ENCODE measurements around the gene FSTL5. TPM values are rescaled to one million over a fixed set of nuclear protein-coding genes. Genes with fewer than 3 reads are reported as not detected.

Gene FSTL5
- total and polyA plus RNA-seq, 2 of the 8 experiments (the other 6 are each of a cell fraction or from before 2014, with no cell fraction given), result 0.09 to 0.32 TPM

GRCh38 chr4:161486461-161486860 lies 677.3 kb downstream of the FSTL5 start:
- Histone ChIP-seq H2BK120ac (replicated peaks; ENCODE audit: low read depth, low read length) (no peak overlapping the region), H3K27ac (ENCODE audit: low read depth, low read length) (no peak overlapping the region), H3K23me2 (ENCODE audit: low read depth, low read length) (no peaks in the 10 kb centered on the region), H3K79me1 (ENCODE audit: low read depth, low read length) (no peaks in the 10 kb centered on the region), H2AK5ac (ENCODE audit: low read depth, low read length) (no peak overlapping the region), H3K18ac (ENCODE audit: extremely low read depth, low read length) (no peak overlapping the region), H3K9me3 (ENCODE audit: insufficient read depth in 2 of 2, low read depth in 1 of 2, low read length in 1 of 2) (no peaks in the 10 kb centered on the region), H4K20me1 (replicated peaks in 1 of 2; ENCODE audit: control insufficient read depth in 1 of 2, insufficient read depth in 2 of 2, low read length in 2 of 2) (no peaks in the 10 kb centered on the region), H4K8ac (ENCODE audit: extremely low read depth, insufficient read depth, low read length) (no peak overlapping the region), H3K27me3 (replicated peaks in 1 of 4; ENCODE audit: control insufficient read depth in 3 of 4, extremely low read depth in 1 of 4, insufficient read depth in 3 of 4, low read length in 3 of 4) (no peaks in the 10 kb centered on the region), H3K9ac (replicated peaks in 1 of 4; ENCODE audit: extremely low read depth in 1 of 4, low read depth in 3 of 4, low read length in 3 of 4) (no peak overlapping the region), H3K79me2 (ENCODE audit: control insufficient read depth in 1 of 2, insufficient read depth in 2 of 2, low read length in 2 of 2) (no peaks in the 10 kb centered on the region), H3K36me3 (ENCODE audit: control insufficient read depth in 2 of 4, insufficient read depth in 4 of 4, low read length in 3 of 4) (no peaks in the 10 kb centered on the region), H4K91ac (replicated peaks; ENCODE audit: insufficient read length, low read length) (no peak overlapping the region), H2BK20ac (ENCODE audit: low read length) (no peak overlapping the region), H2BK5ac (ENCODE audit: low read depth, low read length) (no peak overlapping the region), H2BK12ac (ENCODE audit: low read depth, low read length) (no peak overlapping the region), H3K4me1 (replicated peaks in 1 of 4; ENCODE audit: control insufficient read depth in 3 of 4, insufficient read depth in 4 of 4, low read length in 3 of 4) (peaks cover 0 to 2% (median 0%) of the 10 kb centered on the region in 4 experiments; a peak in 1 of 7 replicates), H3K4ac (replicated peaks; ENCODE audit: insufficient read length, low read depth, low read length) (no peak overlapping the region), H4K5ac (ENCODE audit: insufficient read length, low read depth, low read length) (no peak overlapping the region), H3K14ac (ENCODE audit: insufficient read length) (no peak overlapping the region), H3K23ac (ENCODE audit: insufficient read length) (no peak overlapping the region), H3K4me2 (ENCODE audit: insufficient read depth in 1 of 2, low read depth in 2 of 2, low read length in 2 of 2) (no peak overlapping the region), H2BK15ac (ENCODE audit: low read length) (no peak overlapping the region), H3K56ac (replicated peaks; ENCODE audit: insufficient read length, low read depth, low read length) (no peak overlapping the region), H2AFZ (ENCODE audit: low read length) (no peak overlapping the region), H3K4me3 (ENCODE audit: extremely low read depth in 1 of 4, insufficient read depth in 2 of 4, low read depth in 3 of 4, low read length in 4 of 4) (no peak overlapping the region)
- TF ChIP-seq ASH2L (IDR thresholded peaks at IDR 0.05; ENCODE audit: low read length) (no peak), BRCA1 (IDR thresholded peaks at IDR 0.05; ENCODE audit: low read depth, low read length) (no peak), CEBPB (IDR thresholded peaks at IDR 0.05; ENCODE audit: low read depth, low read length) (0 out of 2 replicates have a peak, but pooled peaks have one; percentile 13)
- DNase-seq (ENCODE audit: low read depth in 1 of 2, low spot score in 2 of 2) (no peak), FAIRE-seq (no peak)
- WGBS, 2 experiments (ENCODE audit: extremely low coverage in 1 of 2, insufficient coverage in 1 of 2, insufficient read length in 1 of 2, insufficient replicate concordance in 2 of 2, low coverage in 1 of 2, low lambda C conversion rate in 2 of 2, missing lambda C conversion rate in 1 of 2), result 85% methylated on average over 1 of the region's 1 CpG; no CpG with 5 or more reads in 1 of the 2 experiments
- ChIA-PET POLR2A (ENCODE audit: partially characterized antibody) (no interaction called here), CTCF (ENCODE audit: partially characterized antibody) (no interaction called here)

Measured in H1 (cell line).